ENCODE data around the gene SLC39A6.

The SLC39A6 gene

GRCh38 chr18:36135264-36135663, 6.1 kb upstream of the SLC39A6 start:
- Histone ChIP-seq H3K9me3 (ENCODE audit: control insufficient read depth in 1 of 2, low read length in 2 of 2) (no peaks in the 10 kb centered on the region), H3K4me1 (ENCODE audit: control insufficient read depth in 1 of 2, insufficient read depth in 2 of 2, low read length in 2 of 2) (peaks cover 12 to 24% of the 10 kb centered on the region in 2 donors), H3K4me3 (ENCODE audit: low read depth in 1 of 2, low read length in 2 of 2) (no peak overlapping the region), H3K27me3 (ENCODE audit: low read depth, low read length) (no peaks in the 10 kb centered on the region), H3K27ac (ENCODE audit: low read length) (no peak overlapping the region), H3K36me3 (ENCODE audit: control insufficient read depth in 1 of 2, insufficient read depth in 2 of 2, low read length in 2 of 2) (peaks cover 19 to 20% of the 10 kb centered on the region in 2 donors)

- Histone ChIP-seq H3K27me3 (ENCODE audit: low read depth, low read length) (no peaks in the 10 kb centered on the region), H3K4me3 (ENCODE audit: low read depth in 1 of 2, low read length in 2 of 2) (no peak overlapping the region), H3K36me3 (ENCODE audit: control insufficient read depth in 1 of 2, insufficient read depth in 2 of 2, low read length in 2 of 2) (peaks cover 9 to 10% of the 10 kb centered on the region in 2 donors), H3K27ac (ENCODE audit: low read length) (no peak overlapping the region), H3K4me1 (ENCODE audit: control insufficient read depth in 1 of 2, insufficient read depth in 2 of 2, low read length in 2 of 2) (peaks cover 18 to 30% of the 10 kb centered on the region in 2 donors), H3K9me3 (ENCODE audit: control insufficient read depth in 1 of 2, low read length in 2 of 2) (no peaks in the 10 kb centered on the region)
These were observed 3.6 kb upstream of the SLC39A6 start for GRCh38 chr18:36132756-36133155.

- H3K36me3 ChIP-seq (ENCODE audit: control insufficient read depth in 1 of 2, insufficient read depth in 2 of 2, low read length in 2 of 2): peaks cover 3 to 4% of the 10 kb centered on the region in 2 donors
- H3K9me3 ChIP-seq (ENCODE audit: control insufficient read depth in 1 of 2, low read length in 2 of 2): no peaks in the 10 kb centered on the region
- H3K4me1 ChIP-seq (ENCODE audit: control insufficient read depth in 1 of 2, insufficient read depth in 2 of 2, low read length in 2 of 2): peaks cover 18 to 31% of the 10 kb centered on the region in 2 donors
- H3K4me3 ChIP-seq (ENCODE audit: low read depth in 1 of 2, low read length in 2 of 2): no peak overlapping the region
- no peak overlapping the region for H3K27ac ChIP-seq (ENCODE audit: low read length)
- no peaks in the 10 kb centered on the region for H3K27me3 ChIP-seq (ENCODE audit: low read depth, low read length)
These were observed 2.7 kb upstream of the SLC39A6 start for GRCh38 chr18:36131692-36132483.

GRCh38 chr18:36130883-36131653, 1.9 kb upstream of the SLC39A6 start:
- Histone ChIP-seq H3K27me3 (ENCODE audit: low read depth, low read length) (no peaks in the 10 kb centered on the region), H3K9me3 (ENCODE audit: control insufficient read depth in 1 of 2, low read length in 2 of 2) (no peaks in the 10 kb centered on the region), H3K36me3 (ENCODE audit: control insufficient read depth in 1 of 2, insufficient read depth in 2 of 2, low read length in 2 of 2) (peaks cover 0 to 4% of the 10 kb centered on the region in 2 donors), H3K4me1 (ENCODE audit: control insufficient read depth in 1 of 2, insufficient read depth in 2 of 2, low read length in 2 of 2) (peaks cover 18 to 31% of the 10 kb centered on the region in 2 donors), H3K4me3 (ENCODE audit: low read depth in 1 of 2, low read length in 2 of 2) (peak overlapping the region; percentile 78 to 100), H3K27ac (ENCODE audit: low read length) (peak overlapping the region; percentile 96)

GRCh38 chr18:36130039-36130831, 1.1 kb upstream of the SLC39A6 start:
- H3K27me3 ChIP-seq (ENCODE audit: low read depth, low read length): no peaks in the 10 kb centered on the region
- peaks cover 0 to 4% of the 10 kb centered on the region in 2 donors for H3K36me3 ChIP-seq (ENCODE audit: control insufficient read depth in 1 of 2, insufficient read depth in 2 of 2, low read length in 2 of 2)
- no peaks in the 10 kb centered on the region for H3K9me3 ChIP-seq (ENCODE audit: control insufficient read depth in 1 of 2, low read length in 2 of 2)
- H3K27ac ChIP-seq (ENCODE audit: low read length): peak overlapping the region; percentile 96
- peaks cover 18 to 31% of the 10 kb centered on the region in 2 donors for H3K4me1 ChIP-seq (ENCODE audit: control insufficient read depth in 1 of 2, insufficient read depth in 2 of 2, low read length in 2 of 2)
- H3K4me3 ChIP-seq (ENCODE audit: low read depth in 1 of 2, low read length in 2 of 2): peak overlapping the region; percentile 78 to 100

DNA sequence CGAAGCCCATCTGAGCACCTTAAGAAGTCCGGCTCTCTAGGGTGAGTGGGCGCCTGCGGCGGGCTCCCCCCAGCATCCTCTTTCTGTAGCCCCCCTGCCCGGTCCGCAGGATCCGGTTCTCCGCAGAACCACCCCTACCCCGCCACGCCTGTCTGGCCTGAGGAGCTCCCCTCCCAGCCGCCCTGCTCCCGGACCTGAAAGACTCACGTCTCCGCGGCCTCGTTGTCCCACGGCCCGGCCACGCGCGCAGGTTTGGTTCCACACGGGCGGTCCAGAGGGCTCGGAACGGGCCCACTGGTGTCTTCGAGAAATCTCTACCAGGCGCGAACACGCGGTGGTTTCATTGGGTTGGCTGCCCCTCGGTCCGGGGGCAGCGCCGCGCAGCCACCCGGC, 237 bp downstream of the SLC39A6 start:
- peak overlapping the region; percentile 96 for H3K27ac ChIP-seq (ENCODE audit: low read length)
- no peaks in the 10 kb centered on the region for H3K27me3 ChIP-seq (ENCODE audit: low read depth, low read length)
- peaks cover 8 to 12% of the 10 kb centered on the region in 2 donors for H3K36me3 ChIP-seq (ENCODE audit: control insufficient read depth in 1 of 2, insufficient read depth in 2 of 2, low read length in 2 of 2)
- peaks cover 18 to 31% of the 10 kb centered on the region in 2 donors for H3K4me1 ChIP-seq (ENCODE audit: control insufficient read depth in 1 of 2, insufficient read depth in 2 of 2, low read length in 2 of 2)
- no peaks in the 10 kb centered on the region for H3K9me3 ChIP-seq (ENCODE audit: control insufficient read depth in 1 of 2, low read length in 2 of 2)
- H3K4me3 ChIP-seq (ENCODE audit: low read depth in 1 of 2, low read length in 2 of 2): peak overlapping the region; percentile 78 to 100

DNA sequence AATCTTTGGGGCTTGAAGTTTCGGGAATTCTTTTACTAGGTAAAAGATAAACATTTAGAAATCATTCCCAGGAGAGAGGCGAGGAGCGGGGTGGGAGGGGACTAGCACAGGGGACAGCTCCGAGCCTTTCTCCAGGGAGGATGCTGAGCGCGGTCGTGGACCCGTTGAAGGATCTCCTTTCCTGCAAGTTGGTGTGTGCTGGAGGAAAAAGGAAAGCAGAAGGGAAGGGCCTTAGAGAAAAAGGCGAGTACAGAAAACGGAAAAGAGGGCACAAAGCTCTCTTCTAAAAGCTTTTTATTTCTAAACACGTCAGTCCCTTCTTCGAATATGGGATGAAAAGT, 640 bp downstream of the SLC39A6 start:
- H3K27me3 ChIP-seq (ENCODE audit: low read depth, low read length): no peaks in the 10 kb centered on the region
- H3K9me3 ChIP-seq (ENCODE audit: control insufficient read depth in 1 of 2, low read length in 2 of 2): no peaks in the 10 kb centered on the region
- H3K4me3 ChIP-seq (ENCODE audit: low read depth in 1 of 2, low read length in 2 of 2): peak overlapping the region; percentile 78 to 100
- H3K4me1 ChIP-seq (ENCODE audit: control insufficient read depth in 1 of 2, insufficient read depth in 2 of 2, low read length in 2 of 2): peaks cover 18 to 31% of the 10 kb centered on the region in 2 donors
- peaks cover 11 to 12% of the 10 kb centered on the region in 2 donors for H3K36me3 ChIP-seq (ENCODE audit: control insufficient read depth in 1 of 2, insufficient read depth in 2 of 2, low read length in 2 of 2)
- H3K27ac ChIP-seq (ENCODE audit: low read length): no peak overlapping the region

- H3K27me3 ChIP-seq (ENCODE audit: low read depth, low read length): no peaks in the 10 kb centered on the region
- no peak overlapping the region for H3K27ac ChIP-seq (ENCODE audit: low read length)
- H3K4me1 ChIP-seq (ENCODE audit: control insufficient read depth in 1 of 2, insufficient read depth in 2 of 2, low read length in 2 of 2): peaks cover 18 to 31% of the 10 kb centered on the region in 2 donors
- peaks cover 11 to 12% of the 10 kb centered on the region in 2 donors for H3K36me3 ChIP-seq (ENCODE audit: control insufficient read depth in 1 of 2, insufficient read depth in 2 of 2, low read length in 2 of 2)
- H3K9me3 ChIP-seq (ENCODE audit: control insufficient read depth in 1 of 2, low read length in 2 of 2): no peaks in the 10 kb centered on the region
- H3K4me3 ChIP-seq (ENCODE audit: low read depth in 1 of 2, low read length in 2 of 2): peak overlapping the region; percentile 78 to 100
These were observed 1.2 kb downstream of the SLC39A6 start for GRCh38 chr18:36127836-36128529.

- H3K9me3 ChIP-seq (ENCODE audit: control insufficient read depth in 1 of 2, low read length in 2 of 2): no peaks in the 10 kb centered on the region
- H3K36me3 ChIP-seq (ENCODE audit: control insufficient read depth in 1 of 2, insufficient read depth in 2 of 2, low read length in 2 of 2): peaks cover 16 to 21% of the 10 kb centered on the region in 2 donors
- peaks cover 14 to 19% of the 10 kb centered on the region in 2 donors for H3K4me1 ChIP-seq (ENCODE audit: control insufficient read depth in 1 of 2, insufficient read depth in 2 of 2, low read length in 2 of 2)
- no peak overlapping the region for H3K4me3 ChIP-seq (ENCODE audit: low read depth in 1 of 2, low read length in 2 of 2)
- H3K27ac ChIP-seq (ENCODE audit: low read length): no peak overlapping the region
- no peaks in the 10 kb centered on the region for H3K27me3 ChIP-seq (ENCODE audit: low read depth, low read length)
These were observed 2.5 kb downstream of the SLC39A6 start for GRCh38 chr18:36126668-36127067.

DNA sequence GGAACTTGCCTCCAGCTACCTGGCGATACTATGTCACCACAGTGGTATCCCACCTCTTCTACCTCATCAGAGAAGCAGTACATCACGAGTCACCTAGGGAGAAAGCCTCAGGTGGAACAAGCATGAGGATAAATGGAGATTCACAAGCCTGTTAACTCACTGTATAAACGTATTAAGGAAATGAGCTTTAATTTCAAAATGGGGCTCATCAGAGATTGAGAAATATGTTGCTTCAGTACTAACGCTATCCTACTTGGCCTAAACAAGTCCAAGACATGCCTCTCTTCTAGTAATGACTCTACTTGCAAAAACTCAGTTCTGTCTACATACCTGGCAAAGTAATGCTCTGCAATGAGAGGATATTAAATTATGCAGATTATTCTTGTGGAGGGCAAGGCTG, 4.3 kb downstream of the SLC39A6 start:
- H3K9me3 ChIP-seq (ENCODE audit: control insufficient read depth in 1 of 2, low read length in 2 of 2): no peaks in the 10 kb centered on the region
- H3K36me3 ChIP-seq (ENCODE audit: control insufficient read depth in 1 of 2, insufficient read depth in 2 of 2, low read length in 2 of 2): peaks cover 22 to 33% of the 10 kb centered on the region in 2 donors
- H3K27me3 ChIP-seq (ENCODE audit: low read depth, low read length): no peaks in the 10 kb centered on the region
- no peak overlapping the region for H3K27ac ChIP-seq (ENCODE audit: low read length)
- peaks cover 6% of the 10 kb centered on the region in 2 donors for H3K4me1 ChIP-seq (ENCODE audit: control insufficient read depth in 1 of 2, insufficient read depth in 2 of 2, low read length in 2 of 2)
- H3K4me3 ChIP-seq (ENCODE audit: low read depth in 1 of 2, low read length in 2 of 2): no peak overlapping the region
